AG10803 (cell line): ENCODE data around the gene RFX8.

ENCODE experiments used
- DNase-seq: peaks from one replicate; pipeline ENCODE4 v3.0.0; 2010; ENCODE audit warnings: low read depth
- H3K4me3 ChIP-seq: 2 replicates; pipeline ENCODE4 v1.5.1; 2011; ENCODE audit warnings: mild to moderate bottlenecking, low read length, control low read depth
- CTCF ChIP-seq: conservative IDR thresholded peaks from 2 replicates; pipeline ENCODE4 v1.5.1; 2011; ENCODE audit warnings: mild to moderate bottlenecking, low read length, control low read depth, inconsistent platforms

RFX8 gene

GRCh38 chr2:101502095-101502494 lies 27.2 kb upstream of the RFX8 start:
- no peak for TF ChIP-seq CTCF
- no peak overlapping the region for H3K4me3 ChIP-seq
- no peak for DNase-seq

- no peak for DNase-seq
- TF ChIP-seq CTCF = no peak
- H3K4me3 ChIP-seq = no peak overlapping the region
Measured at GRCh38 chr2:101501443-101501842, 26.5 kb upstream of the RFX8 start.

- DNase-seq = no peak
- no peak overlapping the region for H3K4me3 ChIP-seq
Measured at GRCh38 chr2:101500860-101501259, 25.9 kb upstream of the RFX8 start.

GRCh38 chr2:101500180-101500579 lies 25.3 kb upstream of the RFX8 start:
- peak; percentile 52 for DNase-seq
- H3K4me3 ChIP-seq = no peak overlapping the region
- TF ChIP-seq CTCF = no peak

More at GRCh38 chr2:101500860-101501259, 25.9 kb upstream of the RFX8 start:
- no peak for TF ChIP-seq CTCF

- H3K4me3 ChIP-seq = no peak overlapping the region
- no peak for DNase-seq
- no peak for TF ChIP-seq CTCF
Measured at GRCh38 chr2:101496279-101496678, 21.4 kb upstream of the RFX8 start.

- DNase-seq = no peak
- no peak for TF ChIP-seq CTCF
- H3K4me3 ChIP-seq = no peak overlapping the region
Measured at GRCh38 chr2:101492936-101493473, 18.1 kb upstream of the RFX8 start.

- no peak overlapping the region for H3K4me3 ChIP-seq
- TF ChIP-seq CTCF = no peak
- DNase-seq = no peak
Measured at GRCh38 chr2:101486994-101487393, 12.1 kb upstream of the RFX8 start.
